OCI-LY3 (cell line): ENCODE data around the gene ZC3H10.

Experiments used
- CTCF ChIP-seq: fragments of 200-600, 300-600 bp; sonication (generic); IDR thresholded peaks from 2 replicates; pipeline ENCODE4 v1.5.1; 2014; ENCODE audit warnings: antibody characterized with exemption, low read length, low read depth
- EZH2phosphoT487 ChIP-seq: fragments of 200-600 bp; shearing (Covaris generic); IDR thresholded peaks from 2 replicates; pipeline ENCODE4 v1.6.1; 2018; ENCODE audit warnings: antibody characterized with exemption, mixed run types, low read depth

- TF ChIP-seq EZH2phosphoT487 (no peak), CTCF (no peak)
Measured at GRCh38 chr12:56086096-56086495, 32.0 kb upstream of the ZC3H10 start.
